UCSD-AML1 (cell line): ENCODE data around the gene LSS.

Source experiments
- DNase-seq: peaks from one replicate; lab custom pipeline; 2025; ENCODE audit not compliant: unreplicated experiment; lab: John Stamatoyannopoulos, UW

LSS gene

DNA sequence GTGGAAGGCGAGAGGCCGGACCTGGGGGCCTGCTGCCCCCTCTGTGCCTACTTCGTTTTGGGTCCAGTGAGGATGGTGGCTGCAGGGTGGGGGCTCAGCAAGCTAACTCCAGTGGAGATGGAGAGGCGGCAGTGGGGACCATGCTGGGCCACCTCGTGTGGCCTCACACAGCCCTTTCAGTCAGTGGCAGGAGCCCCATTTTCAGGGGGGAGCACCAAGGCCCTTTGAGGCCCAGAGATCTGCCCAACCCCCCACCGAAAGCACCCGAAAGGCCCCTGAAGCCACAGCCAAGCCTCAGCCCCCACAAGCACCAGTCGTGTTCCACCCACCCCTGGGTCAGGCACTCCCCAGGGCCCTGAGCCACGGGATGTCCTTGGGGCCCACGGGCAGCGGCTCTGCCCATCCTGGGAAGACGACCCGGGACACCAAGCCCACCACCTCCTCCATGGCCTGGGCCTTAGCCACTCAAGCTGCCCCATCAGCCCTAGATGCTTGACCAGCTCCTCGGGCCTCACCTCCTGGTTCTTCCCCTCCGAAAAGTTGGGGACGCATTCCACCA lies 73.5 kb downstream of the LSS start:
- DNase-seq: no peak

GRCh38 chr21:46154155-46154954 lies 74.2 kb downstream of the LSS start:
- no peak for DNase-seq

DNA sequence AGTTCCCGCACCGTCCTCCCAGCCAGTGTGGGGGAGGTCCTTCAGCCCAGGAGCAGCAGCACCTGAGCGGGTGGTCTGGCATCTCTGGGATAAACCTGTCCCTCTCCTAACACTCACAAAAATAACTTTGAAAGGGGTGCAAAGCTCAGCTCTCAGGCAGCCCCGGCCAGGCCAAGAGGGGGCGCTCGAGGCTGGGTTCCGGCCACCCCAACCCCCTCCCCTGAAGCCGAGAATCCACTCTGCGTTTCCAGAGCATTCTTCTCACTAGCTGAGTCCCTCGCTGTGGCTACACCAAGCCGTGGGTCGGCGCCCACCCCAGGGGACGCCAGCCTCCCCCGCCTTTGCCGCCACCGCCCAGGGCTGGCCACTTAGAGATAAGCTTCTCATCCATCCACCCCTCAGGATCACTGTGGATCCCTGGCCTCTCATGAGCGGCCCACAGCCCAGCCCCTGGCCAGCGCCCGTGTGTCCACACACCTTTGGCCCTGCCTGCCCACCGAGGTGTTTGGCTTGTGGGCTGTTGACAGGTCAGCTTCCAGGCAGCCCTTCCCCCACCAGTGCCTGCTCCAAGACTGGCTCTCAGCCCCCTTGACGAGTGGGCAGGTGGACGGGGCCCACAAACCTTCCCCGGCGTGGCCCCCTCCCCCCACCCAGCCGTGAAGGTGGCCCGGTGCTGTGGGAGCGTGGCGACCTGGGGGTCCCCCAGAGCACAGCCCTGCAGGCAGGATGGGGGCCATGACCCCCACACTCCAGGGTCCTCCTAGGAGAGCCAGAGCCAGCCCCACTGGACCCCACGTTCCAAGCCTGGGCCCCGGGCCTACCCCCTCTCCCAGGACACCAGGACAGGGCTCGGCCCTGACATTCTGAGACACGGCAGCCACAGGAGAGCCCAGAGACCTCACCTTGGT lies 75.1 kb downstream of the LSS start:
- DNase-seq: peak; percentile 47

DNA sequence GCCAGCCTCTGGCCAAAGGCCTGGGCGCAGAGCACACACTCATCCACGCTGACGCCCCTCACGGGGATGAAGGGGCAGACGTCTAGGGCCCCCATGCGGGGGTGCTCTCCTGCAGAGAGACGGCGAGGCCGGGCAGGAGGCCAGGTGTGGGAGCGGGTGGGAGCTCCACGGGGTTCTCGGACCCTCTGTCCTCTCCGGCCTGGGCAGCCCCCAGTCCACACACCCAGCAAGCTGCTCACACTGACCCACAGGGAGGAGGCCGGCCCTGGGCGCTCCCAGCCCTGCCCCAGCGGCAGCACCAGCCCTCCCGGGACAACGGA lies 75.7 kb downstream of the LSS start:
- DNase-seq: no peak

DNA sequence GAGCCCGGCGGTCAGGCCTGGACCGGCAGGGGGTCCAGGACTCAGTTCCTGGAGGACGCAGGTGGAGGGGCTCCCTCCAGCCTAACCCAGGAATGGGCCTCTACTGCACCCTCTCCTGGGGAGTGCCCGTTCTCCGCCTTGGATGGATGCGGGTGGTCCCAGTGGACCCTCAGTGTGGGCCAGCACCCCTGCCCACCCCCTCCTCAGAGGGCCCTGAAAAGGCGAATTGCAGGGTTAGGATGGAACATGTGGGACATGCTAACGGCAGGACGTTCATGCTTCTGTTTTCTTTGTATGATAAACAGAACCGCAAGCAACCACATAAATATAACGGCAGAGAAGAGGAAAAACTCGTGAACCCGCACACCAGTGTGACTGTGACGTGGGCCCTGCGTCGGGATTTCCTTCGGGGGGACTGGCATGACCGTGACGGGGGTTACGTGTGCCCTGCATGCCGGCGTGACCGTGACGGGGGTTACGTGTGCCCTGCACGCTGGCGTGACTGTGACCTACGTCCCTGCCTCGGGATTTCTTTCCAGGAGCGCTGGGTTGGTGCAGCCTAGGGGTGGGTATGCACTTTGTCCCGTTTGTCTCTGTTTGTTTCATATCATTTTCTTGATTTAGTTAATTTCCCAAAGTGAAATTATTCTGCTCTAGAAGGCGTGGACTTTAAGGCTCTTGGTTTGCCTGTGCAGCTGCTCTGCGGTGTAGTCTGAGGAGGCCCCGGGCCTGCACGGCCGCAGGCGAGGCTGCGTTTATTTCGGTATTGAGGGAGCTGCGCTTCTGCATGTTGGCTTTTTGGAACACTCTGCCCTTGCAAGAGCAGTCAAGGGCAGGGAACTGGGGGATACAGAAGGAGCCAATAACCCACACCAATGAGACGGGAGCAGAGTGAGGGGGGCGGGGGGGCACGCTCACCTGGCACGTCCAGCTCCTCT lies 76.3 kb downstream of the LSS start:
- DNase-seq: no peak

DNA sequence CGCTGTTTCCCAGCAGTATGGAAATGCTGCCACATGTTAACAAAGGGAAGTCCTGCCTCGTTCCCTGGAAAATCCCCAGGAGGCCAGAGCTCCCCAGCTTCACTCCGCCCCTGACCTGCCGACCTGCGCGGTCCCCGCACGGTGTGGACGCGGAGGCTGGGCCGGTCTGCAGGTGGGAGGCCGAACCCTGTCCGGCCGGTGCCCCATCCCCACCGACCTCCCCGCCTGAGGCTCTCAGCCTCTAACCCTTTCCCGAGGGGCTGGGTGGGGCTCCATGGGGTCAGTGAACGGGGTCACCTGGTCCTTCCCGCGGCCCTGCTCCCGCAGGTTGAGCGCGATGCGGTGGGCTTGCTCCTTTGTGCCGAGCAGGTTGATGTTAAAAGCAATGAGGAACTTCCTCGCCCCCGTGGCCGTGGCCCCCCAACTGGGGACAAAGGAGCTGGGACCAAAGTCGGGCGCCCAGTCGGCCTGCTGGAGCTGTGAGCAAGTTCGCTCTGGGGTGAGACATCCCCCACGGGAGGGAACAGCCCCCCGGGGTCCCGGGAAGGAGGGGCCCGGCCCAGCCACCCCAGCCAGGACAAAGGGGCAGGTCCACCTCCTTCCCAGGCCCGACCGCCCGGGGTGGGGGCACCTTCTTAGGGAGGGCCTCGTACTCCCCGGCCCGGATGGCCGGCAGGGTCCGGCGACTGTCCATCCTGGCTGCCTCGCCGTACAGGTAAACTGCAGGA lies 77.1 kb downstream of the LSS start:
- DNase-seq: no peak

DNA sequence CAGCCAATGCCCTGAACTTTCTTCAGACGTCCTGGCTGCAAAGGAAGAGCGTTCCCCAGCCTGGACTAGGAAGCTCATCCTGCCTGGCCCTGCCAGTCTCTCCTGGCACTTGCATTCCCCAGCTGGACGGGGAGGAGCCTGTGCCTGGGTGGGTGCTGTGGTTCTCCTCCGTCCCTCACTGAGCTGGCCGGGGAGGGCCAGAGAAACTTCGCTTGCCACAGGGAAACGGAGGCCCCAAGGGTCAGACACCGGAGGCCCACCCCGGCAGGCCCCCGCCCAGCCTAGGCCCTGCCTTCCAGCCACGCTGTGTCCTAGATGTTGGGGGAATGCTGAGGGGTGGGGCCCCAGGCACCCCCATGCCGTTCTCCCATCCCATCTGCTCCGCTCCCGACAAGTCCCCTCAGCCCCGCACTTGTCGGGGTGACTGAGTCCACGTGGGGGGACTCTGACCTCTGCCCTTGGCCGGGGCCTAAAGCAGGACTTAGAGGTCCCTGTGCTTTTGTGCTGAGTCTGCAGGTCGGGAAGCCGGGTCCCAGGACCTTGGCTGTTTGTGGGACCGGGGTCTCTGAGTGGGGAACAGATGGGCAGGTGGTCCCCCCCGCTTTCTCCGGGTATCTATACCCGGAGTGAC lies 78.0 kb downstream of the LSS start:
- no peak for DNase-seq

DNA sequence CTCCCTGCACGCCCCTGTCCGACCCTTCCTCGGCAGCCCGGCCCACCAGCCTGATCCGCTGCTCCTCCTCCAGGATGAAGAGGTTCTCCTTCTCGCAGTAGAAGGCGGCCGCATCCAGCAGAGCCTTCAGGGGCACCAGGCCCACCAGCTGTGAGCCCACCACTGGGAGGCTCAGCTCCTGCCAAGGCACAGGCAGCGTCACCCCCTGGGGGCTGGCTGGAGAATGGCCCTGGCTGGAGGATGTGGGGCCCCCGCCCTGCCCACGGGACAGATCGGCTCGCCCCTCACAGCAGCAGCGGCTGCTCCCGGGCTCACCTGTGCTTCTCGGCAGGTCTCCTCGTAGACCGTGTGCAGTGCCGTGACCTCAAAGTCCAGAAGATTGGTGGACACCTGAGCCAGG lies 78.5 kb downstream of the LSS start:
- no peak for DNase-seq

GRCh38 chr21:46149205-46149901 lies 79.2 kb downstream of the LSS start:
- DNase-seq: no peak

GRCh38 chr21:46148106-46148505 lies 80.5 kb downstream of the LSS start:
- no peak for DNase-seq

DNA sequence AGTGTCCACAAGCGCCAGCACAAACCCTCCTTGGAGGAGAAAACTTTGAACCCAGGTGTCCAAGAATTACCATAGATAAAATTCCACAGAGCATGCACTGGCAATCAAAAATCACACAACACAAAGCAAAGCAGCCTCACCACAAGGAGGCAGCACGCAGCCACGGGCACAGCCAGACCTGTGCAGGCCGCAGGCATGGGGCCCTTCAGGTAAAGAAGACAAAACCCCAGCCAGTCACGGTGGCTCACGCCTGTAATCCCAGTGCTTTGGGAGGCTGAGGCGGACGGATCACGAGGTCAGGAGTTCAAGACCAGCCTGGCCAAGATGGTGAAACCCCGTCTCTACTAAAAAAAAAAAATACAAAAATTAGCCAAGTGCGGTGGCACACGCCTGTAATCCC lies 81.1 kb downstream of the LSS start:
- DNase-seq: peak; percentile 57

- DNase-seq: no peak
Measured at GRCh38 chr21:46146856-46147255, 81.7 kb downstream of the LSS start.

DNA sequence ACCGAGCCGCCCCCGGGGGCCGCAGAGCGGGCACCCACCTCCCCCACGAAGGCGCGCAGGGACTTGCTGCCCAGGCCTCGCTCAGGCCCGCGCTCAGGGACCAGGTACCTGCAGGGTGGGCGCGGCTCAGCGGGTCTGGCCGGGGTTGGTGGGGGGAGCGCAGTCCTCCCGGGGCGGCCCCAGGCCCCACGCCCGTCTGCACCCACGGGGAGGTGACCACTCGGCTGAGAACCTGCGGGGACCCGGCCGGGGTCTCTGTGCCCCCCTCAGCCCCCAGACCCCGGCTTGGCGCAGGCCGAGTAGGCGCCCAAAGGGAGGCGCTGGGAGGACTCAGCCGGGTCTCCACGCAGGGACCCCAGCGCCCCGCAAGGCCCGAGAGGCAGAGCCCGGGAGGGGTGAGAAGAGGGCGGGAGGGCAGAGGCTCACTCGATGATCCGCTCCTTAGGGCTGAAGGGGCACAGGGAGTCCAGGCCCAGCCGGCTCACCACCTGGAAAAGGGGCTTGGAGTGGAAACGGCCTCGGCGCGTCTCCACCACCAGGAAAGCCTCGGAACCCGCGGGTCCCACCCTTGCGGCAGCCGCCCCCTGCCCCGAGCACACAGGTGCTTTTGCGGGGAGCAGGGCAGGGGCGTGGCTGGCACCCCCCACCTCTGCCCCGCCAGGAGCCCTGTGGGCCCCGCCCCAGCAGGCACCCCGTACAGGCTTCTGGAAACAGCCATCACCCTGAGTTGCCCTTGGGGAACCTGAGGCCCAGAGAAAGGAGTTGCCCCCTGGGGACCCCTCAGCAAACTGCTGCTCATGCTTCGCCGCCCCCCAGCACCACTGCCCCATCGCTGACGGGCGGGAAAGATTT lies 82.5 kb downstream of the LSS start:
- no peak for DNase-seq

DNA sequence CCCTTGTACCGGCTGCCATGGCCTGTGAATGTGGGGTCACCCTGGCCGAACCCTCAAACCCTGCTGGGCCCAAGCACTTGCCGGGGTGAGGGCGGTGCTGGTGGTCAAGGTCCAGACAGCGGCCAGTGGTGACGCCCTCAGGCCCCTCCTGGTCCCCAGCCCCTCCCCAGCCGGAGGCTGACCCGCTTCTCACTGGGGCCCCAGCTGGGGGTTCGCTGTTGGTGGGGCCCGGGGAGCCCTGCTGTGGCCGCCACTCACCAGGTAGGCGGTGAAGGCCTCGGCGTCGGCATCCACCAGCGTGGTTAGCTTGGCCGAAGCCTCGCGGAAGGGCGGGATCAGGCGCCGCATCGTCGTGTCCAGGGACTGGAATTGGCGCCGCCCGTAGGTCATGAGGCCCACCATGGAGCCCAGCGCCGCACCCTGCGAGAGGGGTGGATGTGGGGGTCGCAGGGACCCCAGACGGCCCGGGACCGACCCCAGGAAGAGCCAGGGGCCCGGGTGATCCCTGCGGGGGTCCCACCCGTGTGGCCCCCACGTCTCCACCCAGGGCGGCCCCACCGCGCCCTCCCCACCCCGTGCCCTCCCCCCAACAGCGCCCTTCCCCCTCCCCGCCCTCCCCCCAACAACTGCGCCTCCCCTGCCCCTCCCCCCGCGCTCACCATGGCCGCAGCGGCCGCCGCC lies 83.3 kb downstream of the LSS start:
- no peak for DNase-seq

- DNase-seq: no peak
Measured at GRCh38 chr21:46144464-46145070, 84.0 kb downstream of the LSS start.

- no peak for DNase-seq
Measured at GRCh38 chr21:46142582-46143473, 85.7 kb downstream of the LSS start.
